GM19193 (cell line): ENCODE results near the gene DAZAP2.

ENCODE experiments used
- POLR2A ChIP-seq: IDR thresholded peaks from 4 replicates; pipeline ENCODE4 v1.6.1; 2011; ENCODE audit not compliant: insufficient read depth, insufficient read length; ENCODE audit errors: extremely low read depth

Gene DAZAP2

GRCh38 chr12:51229116-51229809 lies 9.4 kb upstream of the DAZAP2 start:
- TF ChIP-seq POLR2A = no peak

- TF ChIP-seq POLR2A = no peak
Measured at GRCh38 chr12:51232642-51233041, 6.0 kb upstream of the DAZAP2 start.

GRCh38 chr12:51234530-51234929 lies 4.1 kb upstream of the DAZAP2 start:
- no peak for TF ChIP-seq POLR2A

GRCh38 chr12:51238037-51238509 lies 553 bp upstream of the DAZAP2 start:
- no peak for TF ChIP-seq POLR2A

GRCh38 chr12:51240971-51241370 lies 2.3 kb downstream of the DAZAP2 start:
- no peak for TF ChIP-seq POLR2A

- TF ChIP-seq POLR2A = no peak
Measured at GRCh38 chr12:51242120-51242519, 3.5 kb downstream of the DAZAP2 start.

GRCh38 chr12:51242876-51243275 lies 4.2 kb downstream of the DAZAP2 start:
- no peak for TF ChIP-seq POLR2A

- TF ChIP-seq POLR2A = no peak
Measured at GRCh38 chr12:51244269-51244668, 5.6 kb downstream of the DAZAP2 start.

- no peak for TF ChIP-seq POLR2A
Measured at GRCh38 chr12:51245476-51246253, 7.0 kb downstream of the DAZAP2 start.

- no peak for TF ChIP-seq POLR2A
Measured at GRCh38 chr12:51246254-51246853, 7.7 kb downstream of the DAZAP2 start.

GRCh38 chr12:51247523-51248206 lies 9.0 kb downstream of the DAZAP2 start:
- TF ChIP-seq POLR2A = no peak

GRCh38 chr12:51253276-51253675 lies 14.7 kb downstream of the DAZAP2 start:
- TF ChIP-seq POLR2A = no peak

- TF ChIP-seq POLR2A = no peak
Measured at GRCh38 chr12:51254536-51254935, 15.9 kb downstream of the DAZAP2 start.

GRCh38 chr12:51262758-51263177 lies 24.1 kb downstream of the DAZAP2 start:
- TF ChIP-seq POLR2A = no peak

- TF ChIP-seq POLR2A = no peak
Measured at GRCh38 chr12:51263341-51263740, 24.7 kb downstream of the DAZAP2 start.
